NCI-H1092 treated with DMSO at 0.1 percent for 48 hours (cell line): ENCODE data around the gene GTF2I.
"Not testable (repeated sequence)": the region's sequence is repeated elsewhere in the genome, so short reads cannot be mapped to it uniquely, and the experiment has no call there.

Source experiments
- DNase-seq: peaks from one replicate; lab custom pipeline; 2025; lab: John Stamatoyannopoulos, UW

The GTF2I gene

DNA sequence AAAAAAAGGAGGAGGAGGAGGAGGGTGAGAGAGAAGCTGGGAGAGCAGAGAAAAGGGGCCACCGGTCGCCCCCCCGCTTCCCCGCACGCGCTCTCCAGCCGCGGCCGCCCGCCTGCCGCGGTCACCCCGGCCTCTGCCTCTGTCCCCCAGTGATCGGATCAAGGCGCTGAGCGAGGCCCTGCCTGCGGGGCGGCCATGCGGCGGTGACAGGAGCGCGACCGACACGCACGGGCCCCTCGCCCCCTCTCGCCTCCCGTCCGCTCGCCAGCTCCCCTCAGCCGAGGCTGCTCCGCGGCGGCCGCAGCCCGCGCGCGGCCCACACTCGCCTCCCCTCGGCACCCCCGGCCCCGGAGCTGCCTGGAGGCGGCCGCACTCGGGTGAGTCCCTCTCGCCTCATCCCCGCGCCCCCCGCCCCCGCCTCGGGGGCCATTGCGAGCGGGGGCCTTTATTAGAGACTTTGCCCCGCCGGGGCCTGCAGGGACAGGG is at the start of gene GTF2I:
Gene GTF2I, plus strand, starts transcription at position 27 of the 486 bp plus-strand sequence. CDS start 31,411 bp downstream, outside the sequence.
- DNase-seq, result no peak

DNA sequence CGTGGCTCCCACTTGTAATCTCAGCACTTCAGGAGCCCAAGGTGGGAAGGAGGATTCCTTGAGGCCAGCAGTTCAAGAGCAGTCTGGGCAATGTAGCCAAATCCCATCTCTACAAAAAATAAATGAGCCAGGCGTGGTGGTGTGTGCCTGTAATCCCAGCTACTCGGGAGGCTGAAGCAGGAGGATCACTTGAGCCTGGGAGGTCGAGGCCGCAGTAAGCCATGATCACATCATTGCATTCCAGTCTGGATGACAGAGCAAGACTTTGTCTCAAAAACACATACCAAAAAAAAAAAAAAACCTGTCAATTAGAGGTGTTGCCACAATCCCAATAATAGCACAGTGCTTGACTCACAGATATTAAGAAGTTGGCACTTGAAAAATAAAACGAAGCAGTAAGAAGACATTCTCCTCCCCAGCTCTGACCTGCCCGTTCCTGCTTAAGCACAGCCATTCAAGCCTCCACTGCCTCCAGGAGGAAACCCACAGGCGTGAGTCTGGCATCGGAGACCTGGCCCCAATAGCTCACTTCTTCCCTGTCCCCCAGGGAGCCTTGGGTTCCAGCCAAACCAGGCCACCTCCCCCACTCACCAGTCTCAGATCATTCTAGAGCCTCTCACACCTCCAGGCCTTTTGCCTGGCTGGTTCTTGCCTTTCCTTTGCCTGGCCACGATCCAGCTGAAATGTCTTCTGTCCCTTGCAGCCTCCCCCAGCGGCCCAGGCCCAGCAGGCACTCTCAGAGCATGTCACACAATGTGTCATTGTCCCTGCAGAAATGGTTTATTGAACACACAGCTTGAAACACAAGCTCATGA is 45.3 kb upstream of the GTF2I start:
- peak; percentile 54 for DNase-seq

DNA sequence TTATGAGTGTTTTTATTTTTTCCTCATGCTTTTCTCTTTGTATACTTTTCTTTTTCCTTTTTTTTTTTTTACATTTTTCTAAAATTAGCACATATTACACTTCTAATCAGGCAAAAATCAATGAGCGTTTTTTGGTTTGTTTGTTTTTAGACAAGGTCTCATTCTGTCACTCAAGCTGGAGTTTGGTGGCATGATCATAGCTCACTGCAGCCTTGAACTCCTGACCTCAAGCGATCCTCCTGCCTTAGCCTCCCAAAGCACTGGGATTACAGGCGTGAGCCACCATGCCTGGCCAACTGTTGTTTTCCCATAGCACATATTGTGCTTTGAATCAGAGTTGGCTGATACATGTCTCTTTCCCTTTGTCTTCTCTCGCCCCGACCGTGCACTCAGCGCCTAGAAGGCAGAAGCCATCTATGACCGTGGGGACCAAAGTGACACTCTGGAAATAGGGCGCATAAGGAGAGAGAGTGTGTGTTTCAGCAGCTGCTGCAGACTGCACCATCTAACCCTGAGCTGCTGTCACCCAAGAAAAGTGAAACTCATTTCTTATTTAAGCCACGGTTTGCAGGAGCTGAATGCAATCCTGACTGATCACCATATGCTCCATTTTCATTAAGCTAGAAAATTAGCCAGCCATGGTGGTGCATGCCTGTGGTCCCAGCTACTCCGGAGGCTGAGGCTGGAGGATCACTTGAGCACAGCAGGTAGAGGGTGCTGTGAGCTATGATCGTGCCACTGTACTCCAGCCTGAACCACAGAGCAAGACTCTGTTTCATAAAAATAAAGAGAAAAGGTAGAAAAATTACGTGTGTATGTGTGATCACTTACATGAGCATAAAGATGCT is 41.4 kb upstream of the GTF2I start:
- no peak for DNase-seq

DNA sequence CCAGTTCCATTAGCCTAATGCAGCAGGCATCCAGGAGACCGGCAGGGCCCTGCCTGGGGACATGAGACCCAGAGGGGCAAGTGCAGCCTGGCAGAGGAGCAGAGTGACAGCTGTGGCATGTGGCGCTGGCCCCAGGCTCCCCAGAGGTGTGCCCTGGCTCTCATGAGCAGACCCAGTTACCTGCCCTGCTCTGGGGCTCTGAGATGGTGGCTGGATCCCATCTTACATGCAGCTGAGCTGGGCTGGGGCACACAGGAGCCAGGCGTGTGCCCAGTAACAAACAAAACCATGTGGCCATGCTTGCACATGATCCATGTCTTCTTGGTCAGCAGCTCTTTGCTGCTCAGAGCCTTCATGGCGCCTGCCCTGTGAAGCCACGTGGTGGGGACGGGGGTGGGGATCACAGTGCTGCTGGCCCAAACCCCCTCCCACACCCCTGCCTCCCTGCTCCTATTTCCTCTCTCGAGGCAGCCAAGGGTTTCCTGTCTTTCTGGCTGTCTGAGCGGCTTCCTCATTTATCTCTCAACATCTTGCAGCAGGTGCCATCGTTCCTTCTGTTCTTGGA is 40.3 kb upstream of the GTF2I start:
- no peak for DNase-seq

DNA sequence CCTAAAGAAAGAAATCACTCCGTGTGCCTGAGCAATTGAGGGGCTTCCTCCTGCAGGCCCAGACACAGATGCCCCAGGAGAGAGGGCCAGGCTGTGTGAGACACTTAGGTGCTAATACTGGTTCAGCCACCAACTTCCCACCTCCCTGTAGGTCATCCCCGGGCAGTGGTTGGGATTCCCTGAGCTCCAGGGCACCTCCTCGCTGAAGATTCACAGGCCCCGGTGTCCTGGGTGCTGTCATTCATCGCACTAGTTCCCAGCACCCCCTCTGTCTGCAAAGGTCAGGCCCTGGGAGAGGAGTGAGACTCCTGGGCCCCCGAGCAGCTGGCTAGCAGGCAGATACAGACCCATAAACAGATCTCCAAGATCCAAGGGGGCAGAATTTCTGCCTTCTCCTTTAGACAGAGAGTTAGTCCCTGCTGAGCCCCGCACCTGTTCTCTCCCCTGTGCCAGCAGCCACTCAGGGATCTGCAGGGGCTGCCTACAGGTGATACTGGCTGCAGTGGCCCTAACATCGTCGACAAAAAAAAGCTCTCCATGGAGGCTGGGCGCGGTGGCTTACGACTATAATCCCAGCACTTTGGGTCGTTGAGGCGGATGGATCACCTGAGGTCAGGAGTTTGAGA is 38.2 kb upstream of the GTF2I start:
- DNase-seq, result no peak

DNA sequence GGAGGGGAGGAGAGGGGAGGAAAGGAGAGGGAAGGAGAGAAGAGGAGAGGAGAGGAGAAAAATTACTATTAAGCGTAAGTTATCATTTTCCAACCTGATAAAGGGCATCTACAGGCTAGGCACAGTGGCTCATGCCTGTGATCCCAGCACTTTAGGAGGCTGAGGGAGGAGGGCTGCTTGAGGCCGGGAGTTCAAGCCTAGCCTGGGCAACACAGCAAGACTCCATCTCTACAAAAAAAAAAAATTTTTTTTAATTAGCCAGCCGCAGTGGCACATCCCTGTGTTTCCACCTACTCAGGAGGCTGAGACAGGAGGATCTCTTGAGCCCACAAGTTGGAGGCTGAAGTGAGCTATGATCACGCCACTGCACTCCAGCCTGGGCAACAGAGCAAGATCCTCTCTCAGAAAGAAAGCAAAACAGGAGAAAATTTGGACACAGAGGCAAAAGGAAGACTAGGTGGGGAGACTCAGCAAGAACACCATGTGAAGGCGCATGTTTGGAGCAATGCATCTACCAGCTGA is 35.2 kb upstream of the GTF2I start:
- DNase-seq, result no peak

DNA sequence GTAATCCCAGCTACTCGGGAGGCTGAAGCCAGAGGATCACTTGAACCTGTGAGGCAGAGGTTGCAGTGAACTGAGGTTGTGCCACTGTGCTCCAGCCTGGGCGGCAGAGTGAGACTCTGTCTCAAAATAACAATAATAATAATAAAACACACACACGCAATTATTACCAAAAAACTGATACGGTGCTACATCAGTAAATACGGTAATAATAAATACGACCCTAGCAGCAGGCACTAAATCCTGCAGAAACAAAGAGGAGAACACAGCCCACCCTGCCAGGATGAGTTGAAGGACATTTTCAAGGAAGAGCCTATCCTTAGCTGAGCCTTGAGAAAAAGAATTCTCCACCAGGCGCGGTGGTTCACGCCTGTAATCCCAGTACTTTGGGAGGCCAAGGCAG is 34.4 kb upstream of the GTF2I start:
- no peak for DNase-seq

DNA sequence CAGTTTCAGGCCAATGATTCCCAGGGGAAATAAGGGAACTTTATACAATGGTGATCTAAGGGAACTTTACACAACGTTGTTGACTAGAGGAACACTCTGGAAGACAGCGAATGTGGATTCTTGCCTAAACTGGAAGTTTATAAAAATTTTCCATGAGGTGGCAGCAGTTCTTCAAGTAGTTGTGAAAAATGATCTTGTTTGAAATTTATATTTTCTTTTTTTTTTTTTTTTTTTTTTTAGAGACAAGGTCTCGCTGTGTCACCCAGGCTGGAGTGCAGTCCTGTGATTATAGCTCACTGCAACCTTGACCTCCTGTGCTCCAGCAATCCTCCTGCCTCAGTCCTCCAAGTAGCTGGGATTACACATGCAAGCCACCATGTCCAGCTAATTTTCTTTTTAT is 32.1 kb upstream of the GTF2I start:
- DNase-seq, result no peak

DNA sequence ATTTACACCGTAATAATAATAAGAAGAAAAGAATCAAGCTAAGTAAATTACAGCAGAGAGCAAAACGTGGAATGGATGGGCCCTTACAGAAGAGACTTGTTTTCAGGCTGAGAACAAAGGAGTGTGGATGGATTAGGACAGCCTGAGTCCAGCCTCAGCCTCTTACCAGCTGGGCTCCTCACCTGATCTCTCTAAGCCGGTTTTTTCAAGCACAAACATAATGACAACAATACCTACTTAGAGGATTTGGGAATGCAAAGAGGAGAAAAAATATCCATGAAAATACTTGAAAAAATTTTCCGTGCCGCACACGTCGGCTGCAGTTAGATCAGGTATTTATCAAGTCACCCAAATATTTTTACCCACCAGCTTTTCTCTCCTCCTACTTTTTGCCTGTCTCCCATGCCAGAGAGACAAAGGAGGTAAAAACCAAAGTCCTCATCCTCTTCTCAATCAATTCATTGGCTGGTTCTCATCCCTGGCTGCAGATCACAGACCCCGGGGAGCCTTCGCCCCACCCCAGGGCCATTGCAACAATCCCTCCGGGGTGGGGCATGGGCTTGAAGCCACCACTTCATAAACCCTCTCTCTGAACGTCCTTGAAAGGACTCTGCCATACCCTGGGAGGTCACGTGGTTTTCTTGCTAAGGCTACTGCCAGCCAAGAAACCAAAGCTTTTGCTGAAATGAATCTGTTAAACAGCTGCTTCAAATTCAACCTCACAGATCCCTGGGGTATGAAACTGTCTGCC is 29.7 kb upstream of the GTF2I start:
- peak; percentile 93 for DNase-seq

DNA sequence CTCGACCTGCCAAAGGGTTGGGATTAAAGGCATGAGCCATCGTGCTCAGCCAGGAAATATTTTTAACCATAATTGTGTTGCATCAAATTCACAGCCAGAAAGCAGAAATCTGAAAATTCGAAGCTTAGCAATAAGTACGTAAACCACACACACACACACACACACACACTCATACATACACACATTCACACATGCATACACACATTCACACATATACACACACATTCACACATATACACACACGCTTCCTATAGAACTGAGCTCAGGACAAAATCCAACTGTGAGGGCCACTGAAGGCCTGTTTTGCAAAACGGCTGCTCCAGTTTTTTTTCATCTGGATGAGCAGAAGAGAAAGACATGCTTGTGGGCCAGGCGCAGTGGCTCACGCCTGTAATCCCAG is 25.0 kb upstream of the GTF2I start:
- no peak for DNase-seq

DNA sequence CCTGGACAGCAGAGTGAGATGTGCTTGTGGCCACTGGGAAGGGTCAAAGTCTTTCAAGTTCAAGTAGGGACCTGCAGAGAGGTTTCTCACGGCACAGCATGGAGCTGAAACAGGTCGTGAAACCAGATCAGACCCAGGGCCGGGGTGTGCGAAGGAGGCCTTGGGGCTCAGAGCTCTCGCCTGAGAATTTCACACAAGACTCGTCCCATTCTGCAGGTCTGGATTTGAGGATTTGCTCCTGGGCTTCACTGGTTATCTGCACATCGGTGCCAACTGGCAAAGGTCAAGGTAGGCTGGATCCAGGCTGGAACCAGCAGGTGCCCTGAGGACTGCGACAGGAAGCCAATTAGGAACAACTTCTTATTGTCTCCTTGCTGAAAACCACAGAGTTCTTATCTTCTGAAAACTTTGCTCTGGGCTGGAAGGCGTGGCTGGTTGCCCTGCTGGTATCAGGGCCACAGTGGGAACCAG is 24.0 kb upstream of the GTF2I start:
- no peak for DNase-seq

DNA sequence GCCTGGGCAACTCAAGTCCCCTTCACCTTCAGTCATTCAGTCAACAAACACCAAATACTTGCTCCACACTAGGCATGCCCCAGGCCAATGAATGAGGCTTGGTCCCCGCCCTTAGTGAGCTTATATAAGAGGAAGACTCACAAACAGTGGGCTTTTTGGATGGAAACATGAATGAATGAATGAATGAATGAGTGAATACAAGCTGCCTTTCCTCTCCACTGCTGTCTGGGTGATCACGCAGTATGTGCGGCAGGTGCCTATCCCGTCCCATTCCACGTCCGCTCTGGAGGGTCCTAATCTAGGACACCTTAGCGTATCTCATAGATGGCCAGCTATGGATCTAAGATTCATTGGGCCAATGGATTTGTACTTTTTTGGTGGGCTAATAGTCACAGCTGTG is 19.8 kb upstream of the GTF2I start:
- DNase-seq, result no peak

DNA sequence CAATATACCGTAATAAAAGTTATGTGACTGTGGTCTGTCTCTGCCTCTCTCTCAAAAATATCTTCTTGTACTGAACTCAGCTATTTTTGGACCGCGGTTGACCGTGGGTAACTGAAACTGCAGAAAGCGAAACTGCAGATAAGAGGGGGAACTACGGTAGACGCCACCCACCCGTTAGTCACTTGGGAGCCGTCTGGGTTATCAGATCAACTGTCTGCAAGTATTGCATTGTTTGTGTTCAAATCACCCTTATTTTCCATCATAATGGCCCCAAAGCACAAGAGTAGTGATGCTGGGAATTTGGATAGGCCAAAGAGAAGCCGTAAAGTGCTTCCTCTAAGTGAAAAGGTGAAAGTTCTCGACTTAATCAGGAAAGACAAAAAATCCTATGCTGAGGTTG is 7.5 kb upstream of the GTF2I start:
- DNase-seq, result not testable (repeated sequence)

DNA sequence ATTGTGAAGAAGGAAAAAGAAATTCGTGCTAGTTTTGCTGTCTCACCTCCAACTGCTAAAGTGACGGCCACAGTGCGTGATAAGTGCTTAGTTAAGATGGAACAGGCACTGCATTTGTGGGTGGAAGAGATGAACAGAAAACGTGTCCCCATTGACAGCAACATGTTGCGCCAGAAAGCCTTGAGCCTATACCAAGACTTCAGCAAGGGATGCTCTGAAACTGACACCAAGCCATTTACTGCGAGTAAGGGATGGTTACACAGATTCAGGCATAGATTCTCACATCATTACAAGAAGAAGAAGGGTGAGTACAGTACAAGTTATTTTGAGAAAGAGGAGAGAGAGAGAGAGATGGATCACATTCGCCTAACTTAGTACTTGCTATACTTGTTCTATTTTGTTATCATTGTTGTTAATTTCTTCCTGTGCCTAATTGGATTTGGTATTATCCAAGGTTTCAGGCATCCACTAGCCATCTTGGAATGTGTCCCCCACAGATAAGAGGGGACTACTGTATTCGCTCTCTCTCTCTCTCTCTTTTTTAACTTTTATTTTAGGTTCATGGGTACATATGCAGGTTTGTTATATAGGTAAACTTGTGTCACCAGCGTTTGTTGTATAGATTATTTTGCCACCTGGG is 6.9 kb upstream of the GTF2I start:
- not testable (repeated sequence) for DNase-seq

DNA sequence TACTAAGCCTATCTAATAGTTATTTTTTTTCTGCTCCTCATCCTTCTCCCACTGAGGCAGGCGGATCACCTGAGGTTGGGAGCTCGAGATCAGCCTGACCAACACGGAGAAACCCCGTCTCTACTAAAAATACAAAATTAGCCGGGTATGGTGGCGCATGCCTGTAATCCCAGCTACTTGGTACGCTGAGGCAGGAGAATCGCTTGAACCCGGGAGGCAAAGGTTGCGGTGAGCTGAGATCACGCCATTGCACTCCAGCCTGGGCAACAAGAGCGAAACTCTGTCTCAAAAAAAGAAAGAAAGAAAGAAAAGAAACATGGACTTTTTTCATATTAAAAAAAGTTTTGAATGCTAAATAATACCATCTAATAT is 6.4 kb upstream of the GTF2I start:
- not testable (repeated sequence) for DNase-seq

DNA sequence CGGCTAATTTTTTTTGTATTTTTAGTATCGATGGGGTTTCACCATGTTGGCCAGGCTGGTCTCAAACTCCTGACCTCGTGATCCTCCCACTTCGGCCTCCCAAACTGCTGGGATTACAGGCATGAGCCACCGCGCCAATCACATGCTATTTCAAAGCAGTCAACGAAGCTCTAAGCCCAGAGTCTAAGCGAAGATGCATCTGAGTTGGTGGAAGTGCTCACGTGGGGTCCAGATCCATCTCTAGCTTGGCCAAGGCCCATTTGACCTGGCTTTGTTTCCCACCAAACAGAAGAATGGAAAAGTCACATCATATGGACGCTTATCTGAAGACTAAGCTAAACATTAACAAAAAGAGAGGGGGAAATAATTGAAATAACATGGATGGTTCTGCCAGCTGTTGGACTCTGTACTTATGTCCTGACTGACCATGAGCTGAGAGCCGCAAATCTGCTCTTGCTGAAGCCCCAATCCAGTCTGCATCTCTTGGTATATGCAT is 3.8 kb upstream of the GTF2I start:
- DNase-seq, result no peak

DNA sequence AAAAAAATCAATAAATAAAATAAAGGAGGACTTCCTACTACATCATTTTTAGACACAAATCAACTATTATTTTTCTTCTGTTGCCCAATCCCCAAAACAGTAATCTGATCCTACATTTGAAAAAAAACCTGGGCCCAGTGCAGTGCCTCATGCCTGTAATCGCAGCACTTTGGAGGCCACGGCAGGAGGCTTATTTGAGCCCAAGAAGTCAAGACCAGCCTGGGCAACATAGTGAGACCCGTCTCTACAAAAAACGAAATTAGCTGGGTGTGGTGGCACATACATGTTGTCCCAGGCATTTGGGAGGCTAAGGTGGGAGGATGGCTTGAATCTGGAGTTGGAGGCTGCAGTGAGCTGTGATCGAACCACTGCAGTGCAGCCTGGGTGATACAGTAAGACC is 2.7 kb upstream of the GTF2I start:
- no peak for DNase-seq

DNA sequence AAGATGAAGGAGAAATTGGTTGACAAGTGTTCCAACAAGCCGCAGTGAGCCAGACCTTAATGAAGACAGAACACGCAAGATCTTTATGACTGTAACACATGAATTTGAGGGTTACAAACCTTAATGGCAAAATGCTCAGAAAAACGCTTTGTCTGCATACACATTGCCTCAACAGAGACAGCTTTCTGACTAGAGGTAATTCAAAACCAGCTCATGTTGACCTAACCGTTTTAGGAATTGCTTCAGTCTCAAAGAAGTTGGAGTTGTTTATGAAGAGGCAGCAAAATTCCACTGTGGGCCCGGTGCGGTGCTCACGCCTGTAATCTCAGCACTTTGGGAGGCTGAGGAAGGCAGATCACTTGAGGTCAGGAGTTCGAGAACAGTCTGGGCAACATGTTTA is 2.2 kb upstream of the GTF2I start:
- DNase-seq, result no peak

DNA sequence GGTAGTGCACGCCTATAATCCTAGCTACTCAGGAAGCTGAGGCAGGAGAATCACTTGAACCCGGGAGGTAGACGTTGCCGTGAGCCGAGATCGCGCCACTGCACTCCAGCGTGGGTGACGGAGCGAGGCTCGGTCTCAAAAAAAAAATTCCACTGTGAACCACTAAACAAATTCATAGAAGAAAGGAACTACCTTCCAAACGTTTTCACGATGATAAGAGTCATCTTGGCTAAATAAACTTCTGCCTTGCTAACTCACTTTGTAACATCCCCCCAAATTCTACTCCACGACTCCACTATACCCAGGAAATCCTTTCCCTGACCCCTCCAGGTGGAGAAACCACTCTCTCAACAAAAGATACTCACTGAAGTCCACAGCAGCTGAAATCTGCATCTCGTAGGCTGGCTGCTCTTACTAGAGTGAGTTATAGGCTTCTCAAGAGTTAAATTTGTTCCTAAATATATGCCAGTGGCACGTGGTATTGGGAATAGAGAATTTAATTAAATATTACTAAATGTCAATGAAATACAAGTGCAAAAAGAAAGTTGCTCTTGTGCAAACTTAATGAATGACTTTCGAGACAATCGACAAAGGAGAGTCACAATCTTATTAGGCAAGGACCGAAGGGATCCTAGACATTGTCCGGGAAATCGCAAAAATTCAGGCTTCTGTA is 1.6 kb upstream of the GTF2I start:
- DNase-seq, result no peak

DNA sequence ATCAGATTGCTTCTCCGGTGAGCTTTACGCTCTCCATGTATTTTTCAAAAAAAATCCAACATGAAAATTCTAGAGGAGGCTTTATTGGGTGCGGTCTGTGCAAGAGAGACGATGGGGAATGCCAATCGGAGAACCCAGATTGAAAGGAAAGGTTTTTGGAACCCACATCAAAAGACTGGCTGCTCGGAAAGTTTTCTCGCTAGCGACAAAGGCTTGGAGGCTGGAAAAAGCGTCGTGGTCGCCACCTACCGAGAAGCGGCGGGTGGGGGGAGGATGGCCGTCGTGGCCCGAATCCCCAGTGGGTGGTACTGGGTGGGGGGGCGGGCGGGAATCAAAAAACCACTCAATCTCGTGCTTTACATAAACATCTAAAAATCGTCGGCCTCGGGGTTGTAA is 1.1 kb upstream of the GTF2I start:
- peak; percentile 86 for DNase-seq
